ENCODE data around the gene ATP8A1.

The ATP8A1 gene

DNA sequence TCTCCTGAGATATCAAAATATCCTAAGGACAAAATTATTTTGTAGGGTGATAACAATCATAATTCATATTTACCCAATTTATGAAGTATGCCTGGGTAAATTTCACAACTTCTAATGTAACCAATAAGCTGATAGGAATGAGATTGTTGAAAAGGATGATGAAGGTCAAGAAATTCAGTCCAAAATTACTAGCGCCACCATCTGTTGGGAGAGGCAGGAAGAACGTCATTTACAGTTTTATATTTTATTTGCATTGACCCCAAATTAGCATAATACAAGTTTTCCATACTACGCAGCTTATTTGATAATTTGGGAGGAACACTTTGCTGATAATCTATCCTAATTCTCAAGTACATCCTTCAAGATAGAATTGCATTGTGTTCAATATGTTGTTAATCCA, 78.7 kb downstream of the ATP8A1 start:
- no peak for DNase-seq
- Mint-ChIP-seq H3K4me1 (peaks cover 12% of the 10 kb centered on the region), H3K27ac (no peak overlapping the region), H3K9me3 (no peaks in the 10 kb centered on the region), H3K27me3 (no peaks in the 10 kb centered on the region), H3K4me3 (no peak overlapping the region)
- ATAC-seq, result no peak

DNA sequence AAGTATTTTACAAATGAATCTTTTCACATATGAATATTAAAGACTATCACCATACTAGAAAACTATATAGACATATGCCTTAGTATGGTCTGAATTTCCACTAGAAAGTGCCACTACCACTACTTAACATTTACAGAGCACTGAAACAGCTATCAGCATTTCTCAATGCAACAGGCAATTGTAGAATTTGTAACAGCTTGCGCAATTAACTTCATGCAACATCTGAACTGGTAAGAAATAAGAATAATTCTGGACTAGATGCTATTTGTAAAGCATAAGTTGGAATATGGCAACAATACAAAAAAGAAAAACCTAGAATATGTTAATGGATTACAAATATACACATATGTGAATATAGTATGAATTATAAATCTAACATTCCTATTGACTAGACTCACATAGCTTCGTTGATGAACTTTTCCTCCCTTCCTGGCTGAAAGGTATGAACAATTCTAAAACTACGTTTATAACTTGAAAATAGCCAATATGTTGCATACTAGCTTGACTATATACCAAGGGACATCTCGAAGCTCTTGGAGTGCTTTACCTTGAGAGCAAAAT, 82.0 kb downstream of the ATP8A1 start:
- peaks cover 5% of the 10 kb centered on the region for H3K4me1 Mint-ChIP-seq
- no peaks in the 10 kb centered on the region for H3K9me3 Mint-ChIP-seq
- ATAC-seq, result no peak
- H3K27me3 Mint-ChIP-seq, result no peaks in the 10 kb centered on the region
- no peak overlapping the region for H3K4me3 Mint-ChIP-seq
- no peak for DNase-seq
- no peak overlapping the region for H3K27ac Mint-ChIP-seq

DNA sequence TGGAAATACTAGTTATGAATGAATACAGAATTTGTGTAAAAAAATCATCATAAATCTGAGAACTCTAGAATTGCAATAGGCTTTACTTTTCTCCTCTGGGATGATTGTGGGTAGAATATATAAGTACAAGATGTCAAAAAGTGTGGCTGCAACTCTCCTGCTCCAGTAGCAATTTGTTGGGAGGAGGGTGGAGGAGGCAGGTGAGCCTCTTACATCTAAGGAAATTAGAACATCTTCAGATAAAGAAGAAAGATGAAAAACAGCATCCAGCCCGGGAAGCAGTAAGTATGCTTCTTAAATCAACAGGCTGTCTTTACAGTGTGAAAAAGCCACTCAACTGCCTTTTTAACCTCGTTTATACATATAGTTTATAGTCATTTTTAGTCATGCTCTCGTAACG, 83.7 kb downstream of the ATP8A1 start:
- H3K4me1 Mint-ChIP-seq, result no peaks in the 10 kb centered on the region
- H3K27ac Mint-ChIP-seq, result no peak overlapping the region
- H3K27me3 Mint-ChIP-seq, result no peaks in the 10 kb centered on the region
- H3K4me3 Mint-ChIP-seq, result no peak overlapping the region
- no peak for ATAC-seq
- no peak for DNase-seq
- no peaks in the 10 kb centered on the region for H3K9me3 Mint-ChIP-seq

DNA sequence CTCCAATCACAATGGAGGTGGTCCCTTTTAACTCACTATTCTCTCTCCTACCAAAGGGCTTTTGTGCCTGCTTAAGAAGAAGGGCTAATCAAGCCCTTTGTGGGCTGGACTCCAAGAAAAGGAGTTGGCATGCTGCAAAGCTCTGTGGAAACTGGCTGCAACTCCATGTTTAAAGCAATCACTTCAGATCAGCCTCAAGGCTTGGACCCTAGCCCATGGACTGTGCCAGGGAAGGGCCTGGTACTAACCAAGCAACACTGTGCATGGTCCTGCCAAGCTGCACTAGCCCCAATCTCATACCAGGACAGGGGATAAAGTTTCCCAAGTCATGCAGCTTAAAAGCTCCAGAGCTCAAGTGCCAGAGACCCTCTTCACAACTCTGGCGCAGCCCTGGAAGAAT, 86.7 kb downstream of the ATP8A1 start:
- ATAC-seq, result peak; percentile 28
- peak overlapping the region in 1 of 2 donors; percentile 74 for H3K27ac Mint-ChIP-seq
- no peak for DNase-seq

DNA sequence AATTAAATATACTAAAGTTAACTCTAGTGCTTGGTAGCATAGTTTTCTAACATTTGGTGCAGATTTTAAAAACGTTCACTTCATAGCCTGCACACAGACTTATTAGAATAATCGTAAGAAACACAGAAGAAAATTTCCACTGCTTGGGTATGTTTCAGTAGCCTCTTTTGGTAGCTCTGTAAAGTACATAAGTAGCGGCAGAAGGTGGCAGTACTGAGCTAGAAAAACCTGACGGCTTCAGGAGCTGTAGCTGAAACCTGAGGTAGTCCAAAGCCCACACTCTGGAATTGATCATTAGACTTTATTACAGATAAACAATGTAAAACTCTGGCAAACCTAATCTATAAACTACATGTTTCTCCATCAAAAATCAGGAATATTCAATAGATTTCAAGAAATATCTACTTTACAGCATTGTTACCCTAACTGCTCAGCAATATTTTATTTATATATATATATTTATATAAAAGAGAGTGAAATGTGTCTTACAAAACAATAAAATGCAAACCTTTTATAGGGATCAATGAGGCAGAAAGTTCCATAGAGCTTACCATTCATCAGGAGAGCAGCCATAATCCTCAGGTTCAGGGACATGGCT, 88.2 kb downstream of the ATP8A1 start:
- Mint-ChIP-seq H3K4me3 (no peak overlapping the region), H3K27me3 (no peaks in the 10 kb centered on the region), H3K4me1 (no peaks in the 10 kb centered on the region), H3K9me3 (no peaks in the 10 kb centered on the region), H3K27ac (peak overlapping the region in 1 of 2 donors; percentile 30)
- DNase-seq (peak; percentile 46 to 63), ATAC-seq (peak; percentile 97)

More for the DNA sequence above, 86.7 kb downstream of the ATP8A1 start:
- no peaks in the 10 kb centered on the region for H3K9me3 Mint-ChIP-seq
- H3K27me3 Mint-ChIP-seq, result no peaks in the 10 kb centered on the region
- H3K4me3 Mint-ChIP-seq, result no peak overlapping the region
- H3K4me1 Mint-ChIP-seq, result no peaks in the 10 kb centered on the region

DNA sequence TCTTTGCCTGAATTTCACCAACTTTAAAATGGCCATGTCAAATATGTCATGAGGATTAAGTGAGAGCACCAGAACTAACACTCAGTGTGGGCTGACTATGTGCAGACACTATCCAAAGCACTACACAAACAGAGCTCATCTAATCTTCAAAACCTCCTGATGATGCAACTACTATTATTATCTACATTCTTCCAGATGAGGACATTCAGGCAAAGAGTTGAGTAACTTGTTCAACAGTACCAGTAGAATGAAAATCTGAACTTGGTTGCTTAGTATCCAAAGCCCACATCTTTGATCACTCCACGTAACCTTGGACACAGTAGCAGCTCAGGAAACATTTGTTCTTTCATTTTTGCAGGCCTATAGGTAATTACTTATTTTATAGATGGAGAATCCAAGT, 90.1 kb downstream of the ATP8A1 start:
- no peak overlapping the region for H3K4me3 Mint-ChIP-seq
- no peak for DNase-seq
- no peaks in the 10 kb centered on the region for H3K4me1 Mint-ChIP-seq
- H3K9me3 Mint-ChIP-seq, result no peaks in the 10 kb centered on the region
- ATAC-seq, result no peak
- no peak overlapping the region for H3K27ac Mint-ChIP-seq
- H3K27me3 Mint-ChIP-seq, result no peaks in the 10 kb centered on the region

DNA sequence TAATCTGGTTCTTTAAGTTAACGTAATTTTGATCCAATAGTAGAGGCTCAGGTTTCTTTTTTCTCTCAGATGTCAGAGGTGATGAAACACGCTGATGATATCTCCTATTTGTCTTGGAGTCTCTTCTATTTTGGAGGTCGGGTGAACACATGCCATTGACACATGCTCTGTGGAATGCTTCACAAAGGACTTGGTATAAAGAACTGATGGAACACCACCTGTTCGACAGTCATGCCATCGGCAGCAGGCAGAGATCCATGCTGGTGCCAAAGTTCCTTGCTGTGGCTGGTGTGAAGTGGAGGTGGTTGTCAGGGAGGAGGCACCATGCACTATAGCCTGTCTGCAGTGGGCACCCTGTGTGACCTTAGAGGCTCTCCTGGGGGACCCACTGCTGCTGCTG, 94.9 kb downstream of the ATP8A1 start:
- Mint-ChIP-seq H3K27me3 (no peaks in the 10 kb centered on the region), H3K4me1 (no peaks in the 10 kb centered on the region), H3K27ac (peak overlapping the region; percentile 18 to 56), H3K4me3 (no peak overlapping the region), H3K9me3 (no peaks in the 10 kb centered on the region)
- DNase-seq (no peak), ATAC-seq (no peak)

DNA sequence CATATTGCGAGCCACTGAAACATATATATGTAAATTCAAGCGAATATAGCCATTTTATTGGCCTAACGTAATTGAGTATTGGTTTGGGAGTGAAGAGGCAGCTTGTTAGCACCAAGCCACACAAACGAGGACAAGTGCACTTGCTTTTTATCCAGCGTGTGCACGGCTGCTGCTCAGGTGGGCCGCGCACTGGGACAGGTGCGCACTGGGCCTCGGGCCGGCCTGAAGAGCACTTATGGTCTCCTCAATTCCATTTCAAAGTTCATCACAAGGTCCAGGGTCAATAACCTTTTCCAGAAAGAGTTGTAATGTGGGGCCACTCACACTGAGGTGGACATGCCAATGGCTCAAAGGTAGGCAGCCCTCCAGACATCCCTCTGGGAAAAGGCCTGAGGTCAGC, 95.9 kb downstream of the ATP8A1 start:
- no peak for ATAC-seq
- Mint-ChIP-seq H3K27me3 (no peaks in the 10 kb centered on the region), H3K27ac (no peak overlapping the region), H3K4me1 (no peaks in the 10 kb centered on the region), H3K9me3 (no peaks in the 10 kb centered on the region), H3K4me3 (no peak overlapping the region)
- no peak for DNase-seq

DNA sequence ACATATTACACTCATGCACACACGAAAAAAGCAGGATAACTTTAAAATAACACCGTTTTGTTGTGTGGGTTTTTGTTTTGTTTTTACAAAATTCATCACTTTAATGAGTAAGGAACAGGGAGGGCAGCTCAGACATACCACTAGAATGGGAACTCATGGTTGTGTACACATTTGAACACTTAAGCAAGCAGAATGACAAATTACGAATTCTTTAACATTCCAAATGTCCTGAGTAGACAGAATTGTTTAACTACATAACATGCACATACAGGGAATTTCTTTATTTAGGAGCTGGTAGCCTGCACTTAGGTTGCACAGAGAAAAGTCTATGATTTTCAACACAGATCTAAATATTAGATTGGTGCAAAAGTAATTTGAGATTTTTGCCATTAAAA, 96.4 kb downstream of the ATP8A1 start:
- ATAC-seq, result no peak
- H3K4me1 Mint-ChIP-seq, result no peaks in the 10 kb centered on the region
- H3K27ac Mint-ChIP-seq, result no peak overlapping the region
- H3K27me3 Mint-ChIP-seq, result no peaks in the 10 kb centered on the region
- H3K4me3 Mint-ChIP-seq, result no peak overlapping the region
- no peak for DNase-seq
- no peaks in the 10 kb centered on the region for H3K9me3 Mint-ChIP-seq

DNA sequence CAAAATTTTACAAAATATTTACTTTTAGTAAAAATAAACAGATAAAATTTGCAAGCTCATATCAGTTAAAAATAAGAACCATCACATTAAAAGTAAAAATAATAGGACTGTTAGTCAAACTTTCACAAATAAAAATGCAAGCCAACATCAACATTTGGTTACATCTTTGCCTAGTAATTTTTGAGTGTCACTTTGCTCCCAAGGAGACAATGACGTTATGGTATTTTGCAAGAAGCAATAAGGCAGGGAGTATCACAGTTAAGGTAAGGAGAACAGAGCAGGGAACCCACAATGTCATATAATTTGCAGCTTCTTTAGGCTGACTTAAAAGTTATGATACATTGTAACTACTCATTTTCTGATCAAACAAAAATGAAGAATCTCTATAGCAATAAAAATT, 98.7 kb downstream of the ATP8A1 start:
- DNase-seq (no peak), ATAC-seq (no peak)
- Mint-ChIP-seq H3K27ac (no peak overlapping the region), H3K4me3 (no peak overlapping the region), H3K27me3 (no peaks in the 10 kb centered on the region), H3K4me1 (no peaks in the 10 kb centered on the region), H3K9me3 (no peaks in the 10 kb centered on the region)

DNA sequence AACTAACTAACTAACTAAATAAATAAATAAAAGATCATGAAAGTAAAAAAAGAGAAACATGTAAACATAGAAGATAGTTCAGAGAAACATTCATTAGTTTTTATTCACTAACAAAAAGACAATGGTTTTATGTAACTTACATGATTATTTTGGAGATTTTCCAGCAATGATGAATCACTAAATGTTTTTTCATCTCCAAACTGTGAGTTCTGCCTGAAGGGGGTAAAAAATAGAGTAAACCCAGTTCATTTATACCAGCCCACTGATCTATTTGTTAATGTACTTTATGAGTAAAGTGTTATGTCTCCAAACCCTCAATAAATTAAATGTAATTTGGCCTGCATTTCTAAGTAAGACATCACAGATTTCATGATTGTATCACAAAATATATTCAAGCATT, 101.1 kb downstream of the ATP8A1 start:
- DNase-seq (no peak), ATAC-seq (no peak)
- Mint-ChIP-seq H3K4me3 (no peak overlapping the region), H3K27me3 (no peaks in the 10 kb centered on the region), H3K4me1 (no peaks in the 10 kb centered on the region), H3K27ac (no peak overlapping the region), H3K9me3 (no peaks in the 10 kb centered on the region)

DNA sequence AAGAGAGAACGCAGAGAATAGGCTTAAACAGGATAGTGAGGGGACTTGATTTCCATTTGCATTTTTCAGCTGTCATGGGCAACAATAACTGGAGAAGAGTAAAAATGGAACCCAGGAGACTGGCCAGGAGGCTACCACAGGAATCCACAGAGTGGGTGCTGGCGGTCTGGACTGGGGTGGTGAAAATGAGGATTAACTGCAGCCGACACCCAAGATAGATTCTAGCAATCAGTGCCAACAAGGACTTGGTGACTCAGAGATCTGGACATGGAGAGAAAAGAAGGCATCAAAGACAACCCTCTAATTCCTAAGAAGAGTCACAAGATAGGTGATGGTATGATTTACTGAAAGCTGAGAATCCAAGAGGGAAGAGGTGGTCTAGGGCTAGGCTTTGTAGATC, 102.8 kb downstream of the ATP8A1 start:
- no peak overlapping the region for H3K4me3 Mint-ChIP-seq
- no peak for ATAC-seq
- H3K4me1 Mint-ChIP-seq, result no peaks in the 10 kb centered on the region
- no peaks in the 10 kb centered on the region for H3K27me3 Mint-ChIP-seq
- no peak for DNase-seq
- H3K27ac Mint-ChIP-seq, result peak overlapping the region in 1 of 2 donors; percentile 6
- no peaks in the 10 kb centered on the region for H3K9me3 Mint-ChIP-seq

DNA sequence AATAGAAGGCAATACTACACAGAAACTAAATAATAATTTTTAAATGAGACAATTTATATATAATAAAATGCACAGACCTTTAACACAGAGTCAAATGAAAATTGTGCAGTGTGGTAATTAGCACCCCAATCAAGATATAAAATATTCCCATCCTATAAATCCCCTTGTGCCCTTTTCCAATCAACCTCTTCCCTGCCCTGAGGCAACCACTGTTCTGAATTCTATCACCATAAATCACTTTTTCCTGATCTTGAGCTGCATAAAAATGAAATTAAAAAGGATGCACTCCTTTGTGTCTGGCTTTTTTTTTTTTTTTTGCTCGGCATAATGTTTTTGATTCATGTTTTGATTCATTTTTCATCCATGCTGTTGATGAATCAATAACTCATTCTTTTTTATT, 107.0 kb downstream of the ATP8A1 start:
- Mint-ChIP-seq H3K4me1 (no peaks in the 10 kb centered on the region), H3K4me3 (no peak overlapping the region), H3K9me3 (no peaks in the 10 kb centered on the region), H3K27ac (no peak overlapping the region), H3K27me3 (no peaks in the 10 kb centered on the region)
- ATAC-seq (no peak), DNase-seq (no peak)

DNA sequence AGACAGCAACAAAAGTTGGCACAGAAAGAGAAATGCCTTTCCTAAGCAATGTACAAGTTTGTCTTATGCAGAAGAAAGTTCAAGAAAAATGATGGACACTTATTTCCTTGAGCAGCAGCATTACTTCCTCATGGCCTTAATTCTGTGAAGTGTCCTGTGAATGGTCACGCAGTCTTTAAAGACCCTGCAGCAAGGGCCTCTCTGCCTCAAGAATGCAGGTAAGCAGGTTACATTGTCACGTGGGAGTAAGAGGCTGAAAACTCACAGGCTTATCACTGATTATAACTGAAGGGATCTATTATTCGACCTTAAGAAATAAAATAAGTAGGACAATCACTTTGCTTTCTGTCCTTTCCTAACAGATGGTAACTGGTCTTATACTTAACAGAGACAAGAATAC, 109.1 kb downstream of the ATP8A1 start:
- Mint-ChIP-seq H3K9me3 (no peaks in the 10 kb centered on the region), H3K27me3 (no peaks in the 10 kb centered on the region), H3K4me3 (no peak overlapping the region), H3K27ac (no peak overlapping the region), H3K4me1 (no peaks in the 10 kb centered on the region)
- no peak for DNase-seq
- ATAC-seq, result no peak

DNA sequence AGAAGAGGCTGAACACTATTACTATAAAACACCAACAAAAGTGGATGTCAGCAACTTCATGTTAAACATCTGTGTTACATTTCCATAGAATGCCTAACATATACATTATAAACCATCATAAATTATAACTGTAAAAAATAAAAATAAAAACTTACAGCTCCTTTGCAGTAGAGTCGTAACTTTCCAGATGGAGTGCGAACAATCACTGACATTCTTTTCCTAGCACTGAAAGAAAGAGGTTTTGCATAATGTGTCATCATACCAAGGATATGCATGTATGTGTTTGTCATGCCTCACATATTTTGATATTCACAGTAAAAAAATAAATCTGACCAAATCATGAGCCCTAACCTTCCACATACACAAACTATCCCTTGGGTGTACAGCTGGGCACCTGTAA, 113.1 kb downstream of the ATP8A1 start:
- ATAC-seq (no peak), DNase-seq (no peak)
- Mint-ChIP-seq H3K27ac (no peak overlapping the region), H3K27me3 (no peaks in the 10 kb centered on the region), H3K9me3 (no peaks in the 10 kb centered on the region), H3K4me3 (no peak overlapping the region), H3K4me1 (no peaks in the 10 kb centered on the region)

DNA sequence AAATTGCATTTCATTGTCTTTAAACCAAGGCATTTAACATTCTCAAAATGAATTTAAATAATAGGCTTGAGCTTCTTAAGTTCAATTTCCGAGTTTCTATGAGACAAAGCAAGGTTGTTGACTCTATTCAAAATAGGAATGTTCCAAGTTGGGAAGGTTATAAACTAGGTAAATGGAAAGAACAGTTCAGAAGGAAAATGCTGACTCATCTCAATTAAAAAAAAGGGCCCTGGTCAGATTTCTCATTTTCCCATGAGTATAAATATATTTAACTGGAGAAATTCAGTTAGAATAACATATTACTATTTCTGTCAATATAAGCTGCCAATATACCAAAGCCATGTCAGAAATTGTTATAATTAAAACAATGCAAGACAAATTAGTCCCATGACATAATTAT, 113.8 kb downstream of the ATP8A1 start:
- no peaks in the 10 kb centered on the region for H3K4me1 Mint-ChIP-seq
- DNase-seq, result no peak
- H3K27me3 Mint-ChIP-seq, result no peaks in the 10 kb centered on the region
- no peaks in the 10 kb centered on the region for H3K9me3 Mint-ChIP-seq
- no peak overlapping the region for H3K4me3 Mint-ChIP-seq
- ATAC-seq, result no peak
- H3K27ac Mint-ChIP-seq, result no peak overlapping the region

DNA sequence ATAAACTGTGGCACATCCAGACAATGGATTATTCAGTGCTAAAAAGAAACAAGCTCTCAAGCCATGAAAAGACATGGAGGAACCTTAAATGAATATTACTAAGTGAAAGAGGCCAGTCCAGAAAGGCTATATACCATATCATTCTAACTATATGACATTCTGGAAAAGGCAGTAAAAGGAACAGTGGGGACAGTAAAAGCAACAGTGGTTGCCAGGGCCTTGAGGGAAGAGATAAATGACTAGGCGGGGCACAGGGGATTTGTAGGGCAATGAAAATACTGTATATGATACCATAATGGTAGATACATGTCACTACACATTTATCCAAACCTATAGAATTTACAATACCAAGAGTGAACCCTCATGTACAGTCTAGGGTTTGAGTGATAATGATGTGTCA, 115.3 kb downstream of the ATP8A1 start:
- Mint-ChIP-seq H3K4me1 (peaks cover 8% of the 10 kb centered on the region), H3K27me3 (no peaks in the 10 kb centered on the region), H3K4me3 (no peak overlapping the region), H3K9me3 (no peaks in the 10 kb centered on the region), H3K27ac (no peak overlapping the region)
- DNase-seq (no peak), ATAC-seq (no peak)
